ENCODE measurements around the gene LDLRAD3.
A peak's percentile ranks its signal among the peaks of the same experiment; 100 is the strongest.
"Not testable (repeated sequence)": the region's sequence is repeated elsewhere in the genome, so short reads cannot be mapped to it uniquely, and the experiment has no call there.

Gene LDLRAD3

GRCh38 chr11:35907648-35908431 is 36.0 kb upstream of the LDLRAD3 start:
- H3K4me3 ChIP-seq (ENCODE audit: low read depth, low read length) = no peak overlapping the region
- peak; percentile 68 for DNase-seq (ENCODE audit: low read depth)
- in situ Hi-C loops (cut with HindIII; ENCODE audit: low sequenced_read_pairs) = no loop called here
- TF ChIP-seq CTCF (IDR thresholded peaks at IDR 0.05; ENCODE audit: low read depth, low read length, missing control alignments) = no peak

GRCh38 chr11:35908432-35908771 is 35.5 kb upstream of the LDLRAD3 start:
- H3K4me3 ChIP-seq (ENCODE audit: low read depth, low read length); DNase-seq (ENCODE audit: low read depth); in situ Hi-C loops (cut with HindIII; ENCODE audit: low sequenced_read_pairs): not testable (repeated sequence)

GRCh38 chr11:35909511-35910265 is 34.2 kb upstream of the LDLRAD3 start:
- in situ Hi-C loops (cut with HindIII; ENCODE audit: low sequenced_read_pairs) = no loop called here
- DNase-seq (ENCODE audit: low read depth) = no peak
- no peak for TF ChIP-seq CTCF (IDR thresholded peaks at IDR 0.05; ENCODE audit: low read depth, low read length, missing control alignments)
- H3K4me3 ChIP-seq (ENCODE audit: low read depth, low read length) = no peak overlapping the region

GRCh38 chr11:35911013-35911412 is 32.8 kb upstream of the LDLRAD3 start:
- in situ Hi-C loops (cut with HindIII; ENCODE audit: low sequenced_read_pairs) = no loop called here
- DNase-seq (ENCODE audit: low read depth) = no peak
- no peak for TF ChIP-seq CTCF (IDR thresholded peaks at IDR 0.05; ENCODE audit: low read depth, low read length, missing control alignments)
- H3K4me3 ChIP-seq (ENCODE audit: low read depth, low read length) = no peak overlapping the region

- no peak for DNase-seq (ENCODE audit: low read depth)
- H3K4me3 ChIP-seq (ENCODE audit: low read depth, low read length) = no peak overlapping the region
- in situ Hi-C loops (cut with HindIII; ENCODE audit: low sequenced_read_pairs) = no loop called here
- no peak for TF ChIP-seq CTCF (IDR thresholded peaks at IDR 0.05; ENCODE audit: low read depth, low read length, missing control alignments)
Observed at GRCh38 chr11:35911616-35912165, 32.2 kb upstream of the LDLRAD3 start.

- in situ Hi-C loops (cut with HindIII; ENCODE audit: low sequenced_read_pairs); H3K4me3 ChIP-seq (ENCODE audit: low read depth, low read length); DNase-seq (ENCODE audit: low read depth): not testable (repeated sequence)
Observed at GRCh38 chr11:35912436-35912835, 31.4 kb upstream of the LDLRAD3 start.

GRCh38 chr11:35912883-35913624 is 30.8 kb upstream of the LDLRAD3 start:
- DNase-seq (ENCODE audit: low read depth) = no peak
- H3K4me3 ChIP-seq (ENCODE audit: low read depth, low read length) = no peak overlapping the region
- TF ChIP-seq CTCF (IDR thresholded peaks at IDR 0.05; ENCODE audit: low read depth, low read length, missing control alignments) = no peak
- in situ Hi-C loops (cut with HindIII; ENCODE audit: low sequenced_read_pairs) = no loop called here

Measured in astrocyte of the cerebellum (primary cell).